DMS153 treated with DMSO at 0.1 percent for 48 hours (cell line): ENCODE results near the gene C17orf100.
"Not testable (repeated sequence)": the region's sequence is repeated elsewhere in the genome, so short reads cannot be mapped to it uniquely, and the experiment has no call there.

Experiments used
- DNase-seq: peaks from one replicate; lab custom pipeline; 2025; ENCODE audit not compliant: unreplicated experiment; lab: John Stamatoyannopoulos, UW

C17orf100 gene

GRCh38 chr17:6688944-6689343 is 37.4 kb downstream of the C17orf100 start:
- no peak for DNase-seq

GRCh38 chr17:6690641-6691040 is 39.1 kb downstream of the C17orf100 start:
- DNase-seq: no peak

GRCh38 chr17:6691546-6691945 is 40.0 kb downstream of the C17orf100 start:
- DNase-seq: no peak

- not testable (repeated sequence) for DNase-seq
These were observed 40.4 kb downstream of the C17orf100 start for GRCh38 chr17:6691958-6692357.

- DNase-seq: no peak
These were observed 43.5 kb downstream of the C17orf100 start for GRCh38 chr17:6695051-6695450.

- DNase-seq: no peak
These were observed 44.0 kb downstream of the C17orf100 start for GRCh38 chr17:6695565-6695964.

- no peak for DNase-seq
These were observed 45.3 kb downstream of the C17orf100 start for GRCh38 chr17:6696906-6697305.

- DNase-seq: no peak
These were observed 46.4 kb downstream of the C17orf100 start for GRCh38 chr17:6698004-6698403.

- no peak for DNase-seq
These were observed 48.7 kb downstream of the C17orf100 start for GRCh38 chr17:6699997-6700947.

- DNase-seq: no peak
These were observed 49.4 kb downstream of the C17orf100 start for GRCh38 chr17:6700948-6701307.

- no peak for DNase-seq
These were observed 50.2 kb downstream of the C17orf100 start for GRCh38 chr17:6701719-6702118.

- DNase-seq: no peak
These were observed 51.1 kb downstream of the C17orf100 start for GRCh38 chr17:6702567-6703215.
